Nephron (organoid): Measurements from ENCODE around the gene POU2AF3.

Experiments used
- H3K27ac Mint-ChIP-seq, 3 experiments: 2 replicates each; pipeline ENCODE4 v1.8.0; 2020; ENCODE audit warnings: mixed read lengths in 3 of 3, mild to moderate bottlenecking in 2 of 3, moderate library complexity in 1 of 3
- H3K27me3 Mint-ChIP-seq: 2 replicates; pipeline ENCODE4 v1.8.0; 2021; ENCODE audit warnings: low read depth, mild to moderate bottlenecking, moderate library complexity, mixed read lengths
- H3K36me3 Mint-ChIP-seq: 2 replicates; pipeline ENCODE4 v1.8.0; 2020; ENCODE audit warnings: low read depth, mixed read lengths
- H3K4me1 Mint-ChIP-seq: 2 replicates; pipeline ENCODE4 v1.8.0; 2020; ENCODE audit warnings: mixed read lengths
- H3K4me3 Mint-ChIP-seq, 3 experiments: 2 replicates each; pipeline ENCODE4 v1.8.0; 2020; ENCODE audit warnings: mild to moderate bottlenecking in 3 of 3, mixed read lengths in 3 of 3, moderate library complexity in 2 of 3
- H3K9me3 Mint-ChIP-seq: 2 replicates; pipeline ENCODE4 v1.8.0; 2020; ENCODE audit warnings: mixed read lengths
- TF ChIP-seq, protein P1 (sequence below), 3 experiments: fragments of 200-600 bp; sonication (generic); IDR thresholded peaks; one replicate each; pipeline ENCODE4 v1.5.0; 2021; ENCODE audit warnings: antibody characterized with exemption in 3 of 3; ENCODE audit not compliant: unreplicated experiment in 3 of 3

The POU2AF3 gene

DNA sequence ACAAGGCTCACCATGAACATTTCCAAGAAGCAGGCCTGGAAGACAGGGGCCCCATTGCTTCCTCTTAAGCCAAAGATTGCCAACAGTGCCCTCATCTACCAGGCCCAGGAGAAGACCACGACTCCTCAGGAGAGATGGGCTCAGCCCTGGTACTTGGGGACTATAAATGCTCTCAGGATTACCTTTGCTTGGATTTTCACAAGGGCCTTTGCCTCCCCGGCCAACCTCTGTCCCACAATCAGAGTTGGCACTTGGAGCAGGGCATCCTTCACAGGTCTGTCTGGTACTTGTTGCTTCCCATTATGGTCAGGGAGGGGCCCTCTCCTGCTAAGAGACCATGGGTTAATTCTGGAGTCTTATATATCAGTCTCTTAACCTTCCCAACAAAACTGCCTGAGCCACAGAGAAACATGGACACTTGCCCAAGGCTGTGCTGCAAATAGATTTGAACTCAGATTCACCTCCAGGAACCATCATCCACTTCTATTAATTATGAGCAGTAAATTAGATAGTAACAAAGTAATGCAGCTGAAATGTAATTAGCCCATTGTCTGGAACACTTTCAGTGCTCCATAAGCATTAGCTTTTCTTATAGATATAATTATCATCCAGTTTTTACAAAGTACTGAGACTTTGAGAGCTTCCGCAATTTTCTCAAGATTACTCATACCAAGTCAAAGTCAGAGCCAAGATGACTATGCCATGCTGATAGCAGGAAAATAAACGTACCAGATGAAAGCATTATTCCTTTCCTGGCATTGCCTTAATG is 33.5 kb downstream of the POU2AF3 start:
- Mint-ChIP-seq H3K27ac (peak overlapping the region in 2 of 3 experiments; percentile 51 to 59), H3K27me3 (peaks cover 8% of the 10 kb centered on the region), H3K9me3 (no peaks in the 10 kb centered on the region), H3K4me3 (no peak overlapping the region), H3K4me1 (peaks cover 51% of the 10 kb centered on the region), H3K36me3 (no peaks in the 10 kb centered on the region)
- TF ChIP-seq, protein P1, sequence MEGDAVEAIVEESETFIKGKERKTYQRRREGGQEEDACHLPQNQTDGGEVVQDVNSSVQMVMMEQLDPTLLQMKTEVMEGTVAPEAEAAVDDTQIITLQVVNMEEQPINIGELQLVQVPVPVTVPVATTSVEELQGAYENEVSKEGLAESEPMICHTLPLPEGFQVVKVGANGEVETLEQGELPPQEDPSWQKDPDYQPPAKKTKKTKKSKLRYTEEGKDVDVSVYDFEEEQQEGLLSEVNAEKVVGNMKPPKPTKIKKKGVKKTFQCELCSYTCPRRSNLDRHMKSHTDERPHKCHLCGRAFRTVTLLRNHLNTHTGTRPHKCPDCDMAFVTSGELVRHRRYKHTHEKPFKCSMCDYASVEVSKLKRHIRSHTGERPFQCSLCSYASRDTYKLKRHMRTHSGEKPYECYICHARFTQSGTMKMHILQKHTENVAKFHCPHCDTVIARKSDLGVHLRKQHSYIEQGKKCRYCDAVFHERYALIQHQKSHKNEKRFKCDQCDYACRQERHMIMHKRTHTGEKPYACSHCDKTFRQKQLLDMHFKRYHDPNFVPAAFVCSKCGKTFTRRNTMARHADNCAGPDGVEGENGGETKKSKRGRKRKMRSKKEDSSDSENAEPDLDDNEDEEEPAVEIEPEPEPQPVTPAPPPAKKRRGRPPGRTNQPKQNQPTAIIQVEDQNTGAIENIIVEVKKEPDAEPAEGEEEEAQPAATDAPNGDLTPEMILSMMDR (IDR thresholded peaks at IDR 0.05; ENCODE audit: unreplicated experiment in 3 of 3): no peak

DNA sequence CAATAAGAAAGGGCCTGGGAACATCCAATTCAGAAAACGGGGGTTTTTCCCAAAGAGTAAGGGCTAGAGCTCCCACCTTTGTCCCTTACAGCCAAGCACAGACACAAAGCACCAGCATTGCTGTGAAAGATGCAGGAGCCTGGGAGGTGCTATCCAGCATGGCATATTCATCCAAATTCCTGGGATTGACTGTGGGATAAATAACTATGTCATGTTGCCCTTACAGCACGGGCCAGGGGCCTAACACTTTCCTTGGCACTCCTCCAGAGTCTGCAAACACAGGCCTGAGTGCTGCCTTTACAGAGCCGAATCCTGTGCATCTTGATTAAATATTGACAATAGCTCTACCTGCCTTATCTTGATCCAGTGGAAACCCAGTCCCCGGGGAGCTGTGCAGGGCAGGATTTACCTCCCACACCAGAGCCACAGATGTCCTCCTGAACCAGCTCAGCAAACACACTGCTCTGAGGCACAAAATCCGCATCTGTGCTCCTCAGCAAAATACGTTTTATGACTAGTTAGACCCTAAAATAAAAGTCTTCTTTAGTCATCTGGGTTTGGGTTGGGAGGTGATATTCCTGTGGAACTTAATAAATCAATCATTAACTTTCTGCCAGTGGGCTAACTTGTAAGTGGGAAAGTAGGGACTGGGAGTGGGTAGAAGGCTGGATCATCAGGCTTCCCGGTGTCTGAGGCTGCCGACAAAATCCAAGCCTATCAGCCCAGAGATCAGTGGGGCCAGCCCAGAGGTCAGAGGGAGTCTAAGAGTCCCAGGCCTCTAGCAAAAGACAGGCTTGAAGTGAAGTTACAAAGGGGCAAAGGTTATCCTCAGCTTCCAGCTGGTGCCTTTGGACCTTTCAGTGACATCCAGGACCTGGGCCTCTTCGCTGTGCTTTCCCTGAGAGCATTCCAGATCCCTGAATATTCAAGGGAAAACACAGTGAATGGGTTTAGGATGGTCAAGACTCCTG is 36.5 kb downstream of the POU2AF3 start:
- H3K27ac Mint-ChIP-seq: peak overlapping the region; percentile 27 to 94 (median 80)
- TF ChIP-seq, protein P1 (IDR thresholded peaks at IDR 0.05; ENCODE audit: unreplicated experiment in 3 of 3): no peak
- no peak overlapping the region for H3K4me3 Mint-ChIP-seq

DNA sequence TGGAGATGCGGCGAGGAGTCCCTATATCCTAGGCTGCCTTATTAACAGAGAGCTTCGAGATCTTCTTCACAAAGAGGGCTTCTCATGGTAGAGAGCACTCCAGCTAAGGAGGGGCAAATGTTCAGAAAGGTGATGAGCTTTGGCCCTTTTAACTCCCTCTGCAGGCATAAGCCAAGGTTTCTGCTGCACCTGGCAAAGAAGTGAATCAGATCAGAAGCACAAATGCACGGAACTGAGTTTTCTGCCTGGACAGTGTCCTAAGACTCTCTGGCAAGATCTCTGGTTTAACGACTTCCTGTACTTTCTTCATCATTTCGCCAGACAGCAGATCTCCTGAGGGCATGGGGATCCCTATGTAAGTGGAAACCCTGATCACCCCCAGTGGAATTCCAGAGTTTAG is 37.2 kb downstream of the POU2AF3 start:
- H3K4me1 Mint-ChIP-seq: peaks cover 40% of the 10 kb centered on the region
- no peaks in the 10 kb centered on the region for H3K36me3 Mint-ChIP-seq
- H3K27ac Mint-ChIP-seq: peak overlapping the region; percentile 18 to 94 (median 27)
- peaks cover 15% of the 10 kb centered on the region for H3K9me3 Mint-ChIP-seq
- TF ChIP-seq, protein P1 (IDR thresholded peaks at IDR 0.05; ENCODE audit: unreplicated experiment in 3 of 3): no peak
- no peak overlapping the region for H3K4me3 Mint-ChIP-seq
- H3K27me3 Mint-ChIP-seq: peaks cover 8% of the 10 kb centered on the region

More for the DNA sequence above, 36.5 kb downstream of the POU2AF3 start:
- Mint-ChIP-seq H3K36me3 (no peaks in the 10 kb centered on the region), H3K9me3 (peaks cover 11% of the 10 kb centered on the region), H3K27me3 (peaks cover 8% of the 10 kb centered on the region), H3K4me1 (peaks cover 42% of the 10 kb centered on the region)

DNA sequence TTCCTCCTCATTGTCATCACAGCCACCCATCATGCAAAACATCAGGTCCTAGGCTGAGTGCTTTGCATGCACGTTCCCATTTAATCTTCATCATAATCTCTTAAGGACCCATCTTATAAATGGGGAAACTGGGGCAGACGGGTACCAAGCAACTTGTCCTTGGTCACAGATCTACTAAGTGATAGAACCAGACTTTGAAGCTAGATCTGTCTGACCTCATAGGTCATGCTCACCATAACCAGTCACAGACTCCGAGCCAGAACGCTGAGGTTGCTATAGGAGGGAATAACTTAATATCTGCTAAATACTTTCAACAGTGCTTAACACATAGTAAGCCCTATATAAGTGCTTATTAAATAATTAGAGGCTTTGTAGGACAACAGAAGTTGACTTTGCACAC is 37.7 kb downstream of the POU2AF3 start:
- Mint-ChIP-seq H3K36me3 (no peaks in the 10 kb centered on the region), H3K4me3 (no peak overlapping the region), H3K9me3 (peaks cover 15% of the 10 kb centered on the region), H3K4me1 (peaks cover 40% of the 10 kb centered on the region), H3K27ac (peak overlapping the region; percentile 18 to 94 (median 27)), H3K27me3 (peaks cover 8% of the 10 kb centered on the region)
- TF ChIP-seq, protein P1 (IDR thresholded peaks at IDR 0.05; ENCODE audit: unreplicated experiment in 3 of 3): no peak

DNA sequence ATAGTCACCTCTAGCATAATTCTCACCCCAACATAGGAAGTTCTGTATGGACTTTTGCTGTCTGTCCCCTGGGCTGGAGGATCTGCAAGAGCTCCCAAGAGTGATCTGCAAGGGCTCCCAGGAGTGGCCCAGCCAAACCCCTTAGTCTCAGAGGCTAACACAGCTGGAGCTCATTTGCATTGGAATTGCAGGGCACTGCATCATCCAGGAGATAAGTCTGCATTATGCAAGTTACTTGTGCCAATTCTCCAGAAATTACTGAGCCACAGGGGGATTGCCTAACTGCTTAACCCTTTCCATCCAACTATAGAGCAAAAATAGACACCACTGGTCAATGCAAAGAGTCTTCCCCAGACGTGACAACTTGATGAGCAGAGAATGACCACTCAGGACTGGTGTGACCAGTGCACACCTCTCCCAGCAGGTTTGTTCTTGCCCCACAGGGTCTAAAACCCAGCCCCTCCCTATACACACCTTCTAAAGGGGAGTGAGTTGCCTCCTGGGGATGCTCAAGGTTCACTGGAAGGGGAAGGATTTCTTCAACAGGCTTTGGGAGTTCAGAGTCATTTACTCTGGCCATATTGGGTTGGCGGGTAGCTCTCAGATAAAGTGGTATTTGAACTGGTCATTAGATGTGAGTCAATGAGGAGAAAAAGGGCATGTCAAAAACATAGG is 38.4 kb downstream of the POU2AF3 start:
- TF ChIP-seq, protein P1 (IDR thresholded peaks at IDR 0.05; ENCODE audit: unreplicated experiment in 3 of 3): no peak
- Mint-ChIP-seq H3K27ac (peak overlapping the region in 1 of 3 experiments; percentile 19), H3K9me3 (peaks cover 15% of the 10 kb centered on the region), H3K4me1 (peaks cover 39% of the 10 kb centered on the region), H3K27me3 (peaks cover 8% of the 10 kb centered on the region), H3K36me3 (no peaks in the 10 kb centered on the region), H3K4me3 (no peak overlapping the region)
